ENCODE data around the gene BNC2.

BNC2 gene

DNA sequence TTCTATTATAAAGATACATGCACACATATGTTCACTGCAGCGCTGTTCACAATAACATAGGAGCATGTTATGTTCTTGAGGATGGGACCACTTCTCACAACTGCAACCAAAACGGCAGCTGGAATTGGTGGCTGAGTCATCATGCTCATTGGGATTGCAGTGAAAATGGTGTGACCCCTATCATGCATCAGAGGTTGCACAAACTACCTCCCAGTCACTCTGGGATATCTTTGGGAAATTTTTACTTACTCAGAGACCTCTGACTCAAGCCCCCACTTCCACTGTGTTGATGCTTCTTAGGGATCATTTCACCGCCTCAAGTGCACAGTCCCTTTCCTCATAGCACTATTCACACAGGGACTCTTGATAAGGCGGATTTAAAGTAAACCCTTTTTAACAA lies 474.1 kb downstream of the BNC2 start:
- DNase-seq = no peak

DNA sequence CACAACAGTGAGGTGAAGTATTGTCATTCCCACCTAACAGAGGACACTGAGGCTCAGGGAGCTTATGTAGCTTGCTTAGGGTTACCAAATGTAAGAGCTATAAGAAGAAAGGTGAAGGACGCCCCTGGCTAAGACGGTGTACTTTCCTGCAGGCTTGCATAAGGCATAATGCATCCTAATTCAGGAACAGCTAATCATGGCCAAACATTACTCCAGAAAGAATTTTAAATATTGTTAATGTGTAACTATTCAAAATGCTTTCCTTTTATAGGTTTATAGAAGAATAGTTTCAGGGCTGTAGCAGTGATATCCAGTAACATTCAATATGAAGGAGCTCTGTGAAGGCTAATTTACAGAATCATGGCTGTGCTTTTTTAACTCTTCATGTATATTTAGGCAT lies 479.1 kb downstream of the BNC2 start:
- DNase-seq = no peak

GRCh38 chr9:16387382-16387781 lies 483.1 kb downstream of the BNC2 start:
- no peak for DNase-seq

GRCh38 chr9:16386827-16387077 lies 483.7 kb downstream of the BNC2 start:
- DNase-seq = no peak

DNA sequence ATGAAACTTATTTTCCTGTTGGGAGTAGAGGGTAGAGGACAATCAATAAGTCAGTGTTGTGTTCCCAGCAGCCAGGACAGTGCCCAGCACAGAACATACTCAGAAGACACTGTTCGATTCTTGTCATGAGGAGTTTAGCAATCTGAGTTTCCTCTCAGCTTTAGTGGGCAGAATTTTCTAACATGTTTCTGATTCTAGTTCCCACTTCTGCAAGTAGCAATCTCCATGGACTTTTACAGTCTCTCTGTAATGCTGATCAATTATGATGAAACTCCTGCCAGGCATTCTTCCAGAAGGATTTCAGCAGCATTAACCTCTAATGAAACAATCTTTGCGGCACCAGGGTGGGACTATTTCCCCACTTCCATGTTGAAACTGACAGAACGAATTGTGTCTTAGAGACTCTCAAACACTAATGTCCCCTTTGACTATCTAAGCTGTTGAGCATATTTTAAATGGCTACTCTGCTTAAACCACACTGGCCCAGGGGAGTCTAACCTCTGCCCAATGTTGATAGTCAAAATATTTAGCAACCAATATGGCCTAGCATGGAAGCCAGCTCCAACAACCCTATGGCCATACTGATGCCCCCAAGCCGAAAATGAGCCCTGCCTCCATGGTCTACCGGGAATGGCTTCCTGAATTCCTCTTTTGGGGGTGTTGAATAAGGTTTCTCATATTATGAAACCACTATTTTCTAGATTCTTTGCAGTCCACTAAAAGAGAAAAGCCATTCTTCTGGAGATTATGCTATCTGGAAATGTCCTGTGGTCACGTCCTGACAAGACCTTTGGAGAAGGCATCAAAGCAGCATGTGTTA lies 484.3 kb downstream of the BNC2 start:
- DNase-seq = no peak

GRCh38 chr9:16385590-16385989 lies 484.9 kb downstream of the BNC2 start:
- no peak for DNase-seq

DNA sequence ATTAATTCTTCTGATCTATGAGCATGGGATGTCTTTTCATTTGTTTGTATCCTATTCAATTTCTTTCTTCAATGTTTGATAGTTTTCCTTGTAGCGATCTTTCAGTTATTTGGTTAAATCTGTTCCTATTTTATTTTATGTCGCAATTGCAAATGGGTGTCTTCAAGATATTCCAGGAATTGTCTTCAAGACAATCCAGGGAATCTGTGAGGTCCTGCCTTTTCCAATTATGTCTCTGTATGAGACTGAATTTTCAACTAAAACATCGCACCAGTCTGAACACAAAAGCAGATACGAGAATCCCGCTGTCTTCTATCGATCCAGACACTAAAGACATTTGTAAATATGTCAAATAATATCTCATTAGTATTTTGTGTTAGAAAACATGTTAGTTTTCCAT lies 485.5 kb downstream of the BNC2 start:
- no peak for DNase-seq

GRCh38 chr9:16377311-16377710 lies 493.2 kb downstream of the BNC2 start:
- no peak for DNase-seq

- no peak for DNase-seq
These were observed 499.2 kb downstream of the BNC2 start for GRCh38 chr9:16371306-16371705.

DNA sequence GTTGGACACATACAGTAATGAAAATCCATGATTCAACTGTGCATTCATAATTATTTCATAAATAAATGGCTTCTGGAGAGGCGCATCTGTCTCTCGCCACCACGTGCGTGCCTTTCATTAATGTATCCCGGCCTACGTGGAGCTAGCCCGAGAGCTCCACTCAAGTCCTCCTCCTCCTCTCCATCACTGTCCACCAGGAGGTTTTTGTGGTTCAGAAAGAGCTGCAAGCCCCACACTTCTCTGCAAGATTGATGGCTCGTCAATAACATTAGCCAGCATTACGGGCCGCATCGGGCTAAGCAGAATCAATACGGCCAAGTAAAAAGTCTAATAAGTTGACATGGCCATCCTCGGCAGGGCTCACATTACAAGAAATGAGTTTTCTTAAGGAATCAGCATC lies 499.8 kb downstream of the BNC2 start:
- no peak for DNase-seq

DNA sequence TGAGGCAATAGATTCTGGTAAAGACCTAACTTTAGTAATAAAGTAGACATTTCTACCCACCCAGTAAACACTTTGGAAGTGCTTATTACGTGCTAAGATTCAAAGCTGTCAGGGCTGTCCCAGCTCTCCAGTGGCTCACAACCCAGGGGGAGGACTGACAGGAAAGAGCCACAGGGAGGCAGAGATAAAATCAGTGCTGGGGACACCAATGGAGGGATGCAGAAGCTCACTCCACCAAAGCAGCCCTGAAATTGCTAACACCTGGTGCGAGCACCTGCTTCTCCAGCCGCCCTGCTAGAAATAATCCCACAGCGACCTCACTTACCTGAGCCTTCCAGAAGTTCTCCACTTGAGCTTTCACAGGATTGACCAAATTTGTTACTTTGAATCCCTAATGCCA lies 501.0 kb downstream of the BNC2 start:
- DNase-seq = no peak

- no peak for DNase-seq
These were observed 502.0 kb downstream of the BNC2 start for GRCh38 chr9:16368237-16369087.

GRCh38 chr9:16367605-16368231 lies 502.8 kb downstream of the BNC2 start:
- DNase-seq = no peak

GRCh38 chr9:16364347-16364746 lies 506.1 kb downstream of the BNC2 start:
- DNase-seq = no peak

- no peak for DNase-seq
These were observed 506.6 kb downstream of the BNC2 start for GRCh38 chr9:16363916-16364315.

GRCh38 chr9:16363073-16363781 lies 507.2 kb downstream of the BNC2 start:
- no peak for DNase-seq

- DNase-seq = no peak
These were observed 508.5 kb downstream of the BNC2 start for GRCh38 chr9:16361939-16362338.

GRCh38 chr9:16361118-16361517 lies 509.4 kb downstream of the BNC2 start:
- no peak for DNase-seq

- no peak for DNase-seq
These were observed 510.2 kb downstream of the BNC2 start for GRCh38 chr9:16360247-16360646.
